Esophagus muscularis mucosa (tissue), 4 donors: Measurements from ENCODE around the gene NBL1. TPM values are rescaled to one million over a fixed set of nuclear protein-coding genes. Genes with fewer than 3 reads are reported as not detected.

Experiments used
- DNase-seq: peaks from one replicate; pipeline ENCODE4 v3.0.0-alpha.2; 2017; ENCODE audit errors: extremely low spot score
- H3K27ac ChIP-seq, 4 donors: fragments of 200-600 bp; sonication (generic); replicated peaks in 1 of 4; 1 replicate in 3 of 4; 2 replicates in 1 of 4; pipeline ENCODE4 v1.5.1; 2016 to 2019; ENCODE audit warnings: mild to moderate bottlenecking in 1 of 4
- H3K27me3 ChIP-seq, 4 donors: fragments of 200-600 bp; sonication (generic); one replicate each; pipeline versions ENCODE4 v1.5.1 to v1.6.0; 2016 to 2019
- H3K36me3 ChIP-seq, 4 donors: fragments of 200-600 bp; sonication (generic); one replicate each; pipeline ENCODE4 v1.5.1; 2016 to 2019
- H3K4me1 ChIP-seq, 4 donors: fragments of 200-600 bp; sonication (generic); one replicate each; pipeline ENCODE4 v1.5.1; 2016 to 2019
- H3K4me3 ChIP-seq, 4 donors: fragments of 200-600 bp; sonication (generic); 1 replicate in 2 of 4; 2 replicates in 2 of 4; pipeline ENCODE4 v1.5.1; 2016 to 2019; ENCODE audit warnings: mild to moderate bottlenecking in 4 of 4, moderate library complexity in 1 of 4
- H3K9me3 ChIP-seq, 4 donors: fragments of 200-600 bp; sonication (generic); 1 replicate in 3 of 4; 2 replicates in 1 of 4; pipeline ENCODE4 v1.5.1; 2016 to 2019
- EP300 ChIP-seq: sonication (generic); formaldehyde crosslinking; IDR thresholded peaks from one replicate; pipeline ENCODE4 v1.6.1; 2017; ENCODE audit warnings: antibody characterized with exemption
- POLR2A ChIP-seq: fragments of 450-650 bp; IDR thresholded peaks from one replicate; pipeline ENCODE4 v1.6.1; 2017; ENCODE audit warnings: antibody characterized with exemption, moderate library complexity, mild to moderate bottlenecking, low read depth
- POLR2AphosphoS5 ChIP-seq, 2 donors: sonication (generic); formaldehyde crosslinking; IDR thresholded peaks; one replicate each; pipeline ENCODE4 v1.6.1; 2017; ENCODE audit warnings: antibody characterized with exemption in 2 of 2
- WGBS: methylation state at CpG from one replicate; pipeline ENCODE4 v1.1.5; 2018; 5-methylcytosine and 5-hydroxymethylcytosine counted together
- intact Hi-C: fragments of 100-400 bp; cut with DNase I; formaldehyde crosslinking; loops from one replicate; pipeline ENCODE4 v1.15.1; 2023
- total RNA-seq, 4 donors: library from RNA; depleted of rRNA; stranded (reverse); fragments of >200 nt; gene quantifications; one replicate each; pipeline versions ENCODE4 v1.1.0 to v1.2.1, GENCODE V29; 2016
- TF ChIP-seq, protein P1 (sequence below), 3 experiments: fragments of 200-600 bp in 2 of 3; fragments of 450-650 bp in 1 of 3; sonication (generic) in 2 of 3; IDR thresholded peaks; one replicate each; pipeline ENCODE4 v1.5.1; 2017 to 2019; ENCODE audit warnings: antibody characterized with exemption in 3 of 3, mild to moderate bottlenecking in 2 of 3, moderate library complexity in 1 of 3

NBL1 gene
- total RNA-seq, 4 donors from 2014 or later: 194 to 469 (median 307) TPM

DNA sequence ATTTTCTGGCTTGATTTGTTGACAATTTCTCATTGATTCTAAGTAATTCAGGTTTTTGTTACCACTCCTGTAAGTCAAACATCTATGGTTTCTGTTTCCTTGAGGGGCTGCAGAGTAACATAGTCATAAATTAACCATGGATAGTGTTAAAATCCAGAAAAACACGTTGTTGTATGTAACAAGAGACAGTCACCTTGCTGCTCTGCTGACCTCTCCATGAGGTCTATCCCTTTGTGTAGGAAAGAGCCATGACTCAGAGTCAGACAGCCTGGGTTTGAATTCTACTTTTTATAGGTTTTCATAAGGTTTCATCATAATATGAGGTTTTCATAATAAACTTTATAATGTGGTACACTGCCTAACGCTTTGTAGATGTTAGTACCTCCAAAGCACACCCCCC lies 27.6 kb upstream of the NBL1 start:
- H3K27me3 ChIP-seq: no peaks in the 10 kb centered on the region
- peak overlapping the region; percentile 29 to 66 (median 42) for H3K27ac ChIP-seq
- WGBS: 34% methylated on average over 2 of the region's 2 CpGs
- intact Hi-C loops: no loop called here
- DNase-seq: no peak
- H3K4me1 ChIP-seq: peaks cover 42 to 97% (median 96%) of the 10 kb centered on the region in 4 donors
- TF ChIP-seq EP300 (no peak), POLR2A (no peak), POLR2AphosphoS5 (IDR thresholded peaks at IDR 0.05) (no peak)
- TF ChIP-seq, protein P1, sequence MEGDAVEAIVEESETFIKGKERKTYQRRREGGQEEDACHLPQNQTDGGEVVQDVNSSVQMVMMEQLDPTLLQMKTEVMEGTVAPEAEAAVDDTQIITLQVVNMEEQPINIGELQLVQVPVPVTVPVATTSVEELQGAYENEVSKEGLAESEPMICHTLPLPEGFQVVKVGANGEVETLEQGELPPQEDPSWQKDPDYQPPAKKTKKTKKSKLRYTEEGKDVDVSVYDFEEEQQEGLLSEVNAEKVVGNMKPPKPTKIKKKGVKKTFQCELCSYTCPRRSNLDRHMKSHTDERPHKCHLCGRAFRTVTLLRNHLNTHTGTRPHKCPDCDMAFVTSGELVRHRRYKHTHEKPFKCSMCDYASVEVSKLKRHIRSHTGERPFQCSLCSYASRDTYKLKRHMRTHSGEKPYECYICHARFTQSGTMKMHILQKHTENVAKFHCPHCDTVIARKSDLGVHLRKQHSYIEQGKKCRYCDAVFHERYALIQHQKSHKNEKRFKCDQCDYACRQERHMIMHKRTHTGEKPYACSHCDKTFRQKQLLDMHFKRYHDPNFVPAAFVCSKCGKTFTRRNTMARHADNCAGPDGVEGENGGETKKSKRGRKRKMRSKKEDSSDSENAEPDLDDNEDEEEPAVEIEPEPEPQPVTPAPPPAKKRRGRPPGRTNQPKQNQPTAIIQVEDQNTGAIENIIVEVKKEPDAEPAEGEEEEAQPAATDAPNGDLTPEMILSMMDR (IDR thresholded peaks at IDR 0.05): no peak
- peaks cover 0 to 25% (median 3%) of the 10 kb centered on the region in 4 donors for H3K36me3 ChIP-seq
- H3K4me3 ChIP-seq: no peak overlapping the region
- H3K9me3 ChIP-seq: no peaks in the 10 kb centered on the region

DNA sequence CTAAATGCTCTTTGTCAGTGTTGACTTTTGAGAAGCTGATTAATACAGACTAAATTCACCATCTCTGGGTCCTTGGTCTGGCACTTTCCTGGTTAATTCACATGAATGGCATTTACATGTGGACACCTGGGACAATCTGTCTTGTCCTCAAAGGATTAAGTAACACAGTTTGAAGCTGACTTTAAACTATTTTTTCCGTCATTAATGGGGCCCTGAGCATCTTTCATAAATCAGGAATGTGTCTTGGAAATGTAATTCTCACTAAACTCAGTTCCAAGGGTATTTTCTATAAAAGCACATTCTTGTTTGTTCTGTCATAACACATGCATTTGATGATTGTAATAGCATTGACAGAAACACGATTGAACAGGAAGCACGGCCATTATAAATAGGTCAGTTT lies 26.7 kb upstream of the NBL1 start:
- intact Hi-C loops: no loop called here
- Histone ChIP-seq H3K4me1 (peaks cover 47 to 100% (median 97%) of the 10 kb centered on the region in 4 donors), H3K4me3 (no peak overlapping the region), H3K9me3 (no peaks in the 10 kb centered on the region), H3K27ac (peak overlapping the region; percentile 48 to 66 (median 60)), H3K27me3 (no peaks in the 10 kb centered on the region), H3K36me3 (peaks cover 0 to 25% (median 3%) of the 10 kb centered on the region in 4 donors)
- TF ChIP-seq POLR2A: no peak
- TF ChIP-seq EP300: no peak
- TF ChIP-seq, protein P1 (IDR thresholded peaks at IDR 0.05): no peak
- no peak for TF ChIP-seq POLR2AphosphoS5 (IDR thresholded peaks at IDR 0.05)
- no peak for DNase-seq
- 65% methylated on average over 3 of the region's 3 CpGs for WGBS

DNA sequence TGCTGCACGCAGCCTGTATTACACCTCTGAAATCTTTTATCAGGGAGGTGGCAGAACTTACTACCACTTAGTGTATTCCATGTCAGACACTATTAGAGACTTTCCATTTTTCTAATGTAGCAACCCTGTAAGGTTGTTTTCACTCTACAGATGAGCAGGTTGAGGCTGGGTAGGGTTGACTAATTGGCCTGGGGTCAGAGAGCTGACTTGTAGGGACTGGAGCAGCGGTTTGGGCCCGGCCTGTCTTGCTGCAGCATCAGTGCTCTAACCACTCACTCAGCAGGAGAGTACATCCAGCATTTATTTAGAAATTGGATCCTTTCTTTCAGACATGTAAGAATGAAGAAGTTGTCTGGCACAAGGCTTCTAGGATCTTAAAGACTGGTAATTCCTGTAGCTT lies 25.7 kb upstream of the NBL1 start:
- Histone ChIP-seq H3K27ac (peak overlapping the region; percentile 48 to 66 (median 60)), H3K4me1 (peaks cover 40 to 100% (median 91%) of the 10 kb centered on the region in 4 donors)

DNA sequence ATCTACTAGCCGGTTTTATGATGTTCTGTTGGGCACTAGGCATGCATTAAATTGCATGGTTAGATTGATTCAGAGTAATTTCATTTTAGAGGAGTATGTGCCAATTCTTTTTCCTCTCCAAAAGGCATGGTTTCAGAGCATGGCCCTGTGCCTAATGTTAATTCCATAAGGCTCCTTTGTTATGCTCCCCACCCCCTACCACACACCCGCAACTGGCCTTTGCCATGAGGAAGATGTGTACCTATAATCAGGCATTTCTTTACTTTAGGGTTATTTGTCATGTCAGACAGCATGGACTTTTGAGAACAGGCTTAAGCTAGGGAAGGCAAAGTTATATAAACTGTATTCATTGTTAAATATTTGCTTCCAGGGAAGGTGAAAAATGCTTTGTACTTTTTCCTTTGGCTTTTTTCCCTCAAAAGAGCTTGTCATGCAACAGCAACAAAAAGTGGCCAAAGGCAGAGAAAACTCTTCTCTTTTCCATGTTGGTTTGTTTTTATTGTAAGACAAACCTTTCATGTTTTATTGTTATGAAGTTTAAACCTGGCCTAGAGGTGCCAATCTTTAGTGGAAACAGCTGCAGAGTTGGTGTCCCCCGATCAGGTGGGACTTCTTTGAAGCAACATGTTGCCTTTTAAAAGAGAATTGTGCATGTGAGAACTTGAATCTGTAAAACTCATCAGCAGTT lies 24.3 kb upstream of the NBL1 start:
- H3K9me3 ChIP-seq: no peaks in the 10 kb centered on the region
- TF ChIP-seq, protein P1 (IDR thresholded peaks at IDR 0.05): no peak
- TF ChIP-seq EP300: no peak
- no peak for TF ChIP-seq POLR2AphosphoS5 (IDR thresholded peaks at IDR 0.05)
- no peak for TF ChIP-seq POLR2A
- intact Hi-C loops: no loop called here
- H3K4me1 ChIP-seq: peaks cover 38 to 95% (median 85%) of the 10 kb centered on the region in 4 donors
- H3K36me3 ChIP-seq: peaks cover 3 to 42% (median 18%) of the 10 kb centered on the region in 4 donors
- no peak overlapping the region for H3K4me3 ChIP-seq
- 30% methylated on average over 3 of the region's 3 CpGs for WGBS
- H3K27me3 ChIP-seq: no peaks in the 10 kb centered on the region
- DNase-seq: no peak
- H3K27ac ChIP-seq: peak overlapping the region; percentile 66 to 74 (median 67)

More for the DNA sequence above, 25.7 kb upstream of the NBL1 start:
- no peaks in the 10 kb centered on the region for H3K27me3 ChIP-seq
- H3K9me3 ChIP-seq: no peaks in the 10 kb centered on the region
- peaks cover 0 to 30% (median 8%) of the 10 kb centered on the region in 4 donors for H3K36me3 ChIP-seq
- WGBS: 65% methylated on average over 3 of the region's 3 CpGs
- no peak for TF ChIP-seq POLR2A
- no peak for TF ChIP-seq EP300
- intact Hi-C loops: no loop called here
- DNase-seq: no peak
- no peak overlapping the region for H3K4me3 ChIP-seq

DNA sequence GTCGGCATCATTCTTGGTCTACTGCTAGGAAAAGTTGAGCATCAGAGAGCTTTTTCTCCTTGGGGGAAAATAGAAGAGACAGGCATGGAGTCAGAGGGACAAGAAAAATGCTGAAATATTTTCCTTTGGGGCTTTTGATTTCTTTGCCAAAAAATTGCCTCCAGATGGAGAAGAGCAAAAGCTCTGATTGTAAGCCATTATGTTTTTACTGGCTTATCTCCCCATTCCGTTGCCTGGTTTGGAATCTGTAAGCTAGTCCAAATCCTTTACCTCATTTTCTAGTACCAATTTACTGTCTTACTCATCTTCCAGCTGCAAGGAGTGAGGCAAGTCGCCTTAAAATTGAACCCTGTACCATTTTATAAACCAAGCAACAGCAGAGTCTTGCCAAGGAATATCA lies 23.3 kb upstream of the NBL1 start:
- Histone ChIP-seq H3K4me1 (peaks cover 37 to 95% (median 85%) of the 10 kb centered on the region in 4 donors), H3K36me3 (peaks cover 4 to 42% (median 22%) of the 10 kb centered on the region in 4 donors), H3K4me3 (no peak overlapping the region), H3K27me3 (no peaks in the 10 kb centered on the region), H3K27ac (peak overlapping the region; percentile 66 to 74 (median 67)), H3K9me3 (no peaks in the 10 kb centered on the region)
- no peak for DNase-seq
- WGBS: 48% methylated on average over 3 of the region's 3 CpGs
- TF ChIP-seq EP300 (no peak), POLR2A (no peak), POLR2AphosphoS5 (IDR thresholded peaks at IDR 0.05) (no peak)
- TF ChIP-seq, protein P1 (IDR thresholded peaks at IDR 0.05): no peak
- intact Hi-C loops: no loop called here
